ENCODE data around the gene ACTN2.
A peak's percentile ranks its signal among the peaks of the same experiment; 100 is the strongest.

ACTN2 gene

GRCh38 chr1:236785477-236785876 is 99.2 kb downstream of the ACTN2 start:
- DNase-seq = no peak

GRCh38 chr1:236786453-236786852 is 100.2 kb downstream of the ACTN2 start:
- DNase-seq = no peak

- no peak for DNase-seq
Observed at GRCh38 chr1:236794585-236795034, 108.3 kb downstream of the ACTN2 start.

- peak; percentile 98 for DNase-seq
Observed at GRCh38 chr1:236795035-236795756, 108.9 kb downstream of the ACTN2 start, which contains the start of gene MTR. Gene MTR, plus strand, starts transcription at chr1:236795292. Its CDS starts 412 bp downstream, at chr1:236795704.

GRCh38 chr1:236795757-236796667 is 109.7 kb downstream of the ACTN2 start:
- DNase-seq = peak; percentile 75

GRCh38 chr1:236799001-236799400 is 112.7 kb downstream of the ACTN2 start:
- DNase-seq = no peak

- no peak for DNase-seq
Observed at GRCh38 chr1:236800002-236800620, 113.8 kb downstream of the ACTN2 start.

- DNase-seq = no peak
Observed at GRCh38 chr1:236800623-236801022, 114.3 kb downstream of the ACTN2 start.

GRCh38 chr1:236802264-236802663 is 116.0 kb downstream of the ACTN2 start:
- DNase-seq = no peak

GRCh38 chr1:236806634-236807033 is 120.3 kb downstream of the ACTN2 start:
- DNase-seq = no peak

GRCh38 chr1:236808005-236808404 is 121.7 kb downstream of the ACTN2 start:
- DNase-seq = no peak

- DNase-seq = no peak
Observed at GRCh38 chr1:236808564-236809130, 122.3 kb downstream of the ACTN2 start.

GRCh38 chr1:236809148-236809547 is 122.8 kb downstream of the ACTN2 start:
- no peak for DNase-seq

- DNase-seq = no peak
Observed at GRCh38 chr1:236810018-236810417, 123.7 kb downstream of the ACTN2 start.

- no peak for DNase-seq
Observed at GRCh38 chr1:236812334-236813030, 126.2 kb downstream of the ACTN2 start.

Measured in stimulated activated CD4-positive, alpha-beta T cell treated with anti-CD3 and anti-CD28 coated beads, Interleukin-4, amount 100 ng/mL, for 24 hours (primary cell).